ENCODE data around the gene VAV3.

The VAV3 gene

GRCh38 chr1:107830526-107830925, 134.5 kb downstream of the VAV3 start:
- DNase-seq, result no peak

GRCh38 chr1:107830075-107830474, 134.9 kb downstream of the VAV3 start:
- DNase-seq, result no peak

- no peak for DNase-seq
These were observed 135.8 kb downstream of the VAV3 start for GRCh38 chr1:107829036-107829770.

GRCh38 chr1:107824946-107825345, 140.0 kb downstream of the VAV3 start:
- no peak for DNase-seq

GRCh38 chr1:107821340-107821739, 143.6 kb downstream of the VAV3 start:
- no peak for DNase-seq

- no peak for DNase-seq
These were observed 144.2 kb downstream of the VAV3 start for GRCh38 chr1:107820801-107821200.

- no peak for DNase-seq
These were observed 147.0 kb downstream of the VAV3 start for GRCh38 chr1:107817935-107818334.

GRCh38 chr1:107817206-107817605, 147.8 kb downstream of the VAV3 start:
- DNase-seq, result no peak

- no peak for DNase-seq
These were observed 154.6 kb downstream of the VAV3 start for GRCh38 chr1:107810291-107810951.

- DNase-seq, result no peak
These were observed 157.1 kb downstream of the VAV3 start for GRCh38 chr1:107807855-107808254.

GRCh38 chr1:107807405-107807804, 157.6 kb downstream of the VAV3 start:
- DNase-seq, result no peak

- no peak for DNase-seq
These were observed 158.1 kb downstream of the VAV3 start for GRCh38 chr1:107806902-107807301.

- no peak for DNase-seq
These were observed 160.2 kb downstream of the VAV3 start for GRCh38 chr1:107804741-107805140.

GRCh38 chr1:107804134-107804533, 160.8 kb downstream of the VAV3 start:
- no peak for DNase-seq

- DNase-seq, result no peak
These were observed 161.4 kb downstream of the VAV3 start for GRCh38 chr1:107803579-107803978.

- no peak for DNase-seq
These were observed 162.3 kb downstream of the VAV3 start for GRCh38 chr1:107802654-107803053.

GRCh38 chr1:107795994-107796393, 169.0 kb downstream of the VAV3 start:
- DNase-seq, result no peak

- no peak for DNase-seq
These were observed 169.5 kb downstream of the VAV3 start for GRCh38 chr1:107795441-107795840.

GRCh38 chr1:107794571-107794970, 170.4 kb downstream of the VAV3 start:
- DNase-seq, result no peak

- no peak for DNase-seq
These were observed 171.0 kb downstream of the VAV3 start for GRCh38 chr1:107793896-107794453.

GRCh38 chr1:107791348-107791747, 173.6 kb downstream of the VAV3 start:
- DNase-seq, result no peak

GRCh38 chr1:107789817-107790524, 175.0 kb downstream of the VAV3 start:
- no peak for DNase-seq
